NB4 (cell line): ENCODE measurements around the gene COQ4.

Experiments used
- POLR2A ChIP-seq: IDR thresholded peaks from 2 replicates; pipeline ENCODE4 v1.6.1; 2011; ENCODE audit warnings: mild to moderate bottlenecking; ENCODE audit not compliant: insufficient read length; ENCODE audit errors: extremely low read depth
- TF ChIP-seq, protein P1 (sequence below): IDR thresholded peaks from one replicate; pipeline ENCODE4 v1.5.1; 2012; ENCODE audit warnings: low read depth, low read length

DNA sequence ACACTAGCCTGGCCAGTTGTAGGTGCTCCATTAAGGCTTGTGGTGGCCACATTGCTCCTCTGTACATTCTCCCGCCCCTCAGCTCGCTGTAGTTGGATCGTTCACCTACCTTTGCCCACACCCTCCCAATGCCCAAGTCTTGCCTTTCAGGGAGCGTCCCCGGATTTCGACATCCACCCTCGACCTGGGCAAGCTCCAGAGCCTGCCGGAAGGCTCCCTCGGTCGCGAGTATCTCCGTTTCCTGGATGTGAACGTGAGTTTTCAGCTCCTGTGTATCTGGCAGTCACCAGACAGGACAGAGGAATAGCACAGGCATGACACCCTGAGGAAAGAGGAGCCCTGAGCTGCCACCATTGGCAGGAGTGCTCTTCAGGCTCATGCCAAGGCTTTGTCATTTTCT is 3.0 kb downstream of the COQ4 start:
- TF ChIP-seq POLR2A, result no peak
- TF ChIP-seq, protein P1, sequence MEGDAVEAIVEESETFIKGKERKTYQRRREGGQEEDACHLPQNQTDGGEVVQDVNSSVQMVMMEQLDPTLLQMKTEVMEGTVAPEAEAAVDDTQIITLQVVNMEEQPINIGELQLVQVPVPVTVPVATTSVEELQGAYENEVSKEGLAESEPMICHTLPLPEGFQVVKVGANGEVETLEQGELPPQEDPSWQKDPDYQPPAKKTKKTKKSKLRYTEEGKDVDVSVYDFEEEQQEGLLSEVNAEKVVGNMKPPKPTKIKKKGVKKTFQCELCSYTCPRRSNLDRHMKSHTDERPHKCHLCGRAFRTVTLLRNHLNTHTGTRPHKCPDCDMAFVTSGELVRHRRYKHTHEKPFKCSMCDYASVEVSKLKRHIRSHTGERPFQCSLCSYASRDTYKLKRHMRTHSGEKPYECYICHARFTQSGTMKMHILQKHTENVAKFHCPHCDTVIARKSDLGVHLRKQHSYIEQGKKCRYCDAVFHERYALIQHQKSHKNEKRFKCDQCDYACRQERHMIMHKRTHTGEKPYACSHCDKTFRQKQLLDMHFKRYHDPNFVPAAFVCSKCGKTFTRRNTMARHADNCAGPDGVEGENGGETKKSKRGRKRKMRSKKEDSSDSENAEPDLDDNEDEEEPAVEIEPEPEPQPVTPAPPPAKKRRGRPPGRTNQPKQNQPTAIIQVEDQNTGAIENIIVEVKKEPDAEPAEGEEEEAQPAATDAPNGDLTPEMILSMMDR, result no peak
